K562 (cell line): ENCODE measurements around the gene JPT1. TPM values are rescaled to one million over a fixed set of nuclear protein-coding genes. Genes with fewer than 3 reads are reported as not detected.

Experiments
- CC2D1A ChIP-seq: fragments of 450-650 bp; IDR thresholded peaks from 2 replicates; pipeline ENCODE4 v1.6.1; 2017; ENCODE audit warnings: mild to moderate bottlenecking
- CREB3 ChIP-seq: fragments of 450-650 bp; conservative IDR thresholded peaks from 2 replicates; pipeline ENCODE4 v1.6.1; 2016; ENCODE audit warnings: missing genetic modification characterization, low read depth, mild to moderate bottlenecking, missing compliant biosample characterization, moderate library complexity
- ELF2 ChIP-seq: fragments of 250-450 bp; sonication (Bioruptor Pico); IDR thresholded peaks from 2 replicates; pipeline ENCODE4 v1.5.0; 2021; ENCODE audit warnings: mild to moderate bottlenecking
- HCFC1 ChIP-seq: IDR thresholded peaks from 2 replicates; pipeline ENCODE4 v1.6.1; 2012; ENCODE audit warnings: low read depth, low read length, improper control_type of control experiment
- HDAC2 ChIP-seq: fragments of 450-650 bp; IDR thresholded peaks from 2 replicates; pipeline ENCODE4 v1.6.1; 2016; ENCODE audit warnings: mild to moderate bottlenecking
- MCM5 ChIP-seq: fragments of 450-650 bp; IDR thresholded peaks from 2 replicates; pipeline ENCODE4 v1.6.1; 2016; ENCODE audit warnings: low read depth
- MEF2A ChIP-seq: IDR thresholded peaks from 2 replicates; pipeline ENCODE4 v1.6.1; 2011; ENCODE audit warnings: low read depth, mild to moderate bottlenecking, low read length, moderate library complexity; ENCODE audit not compliant: control insufficient read depth
- POLR3G ChIP-seq: IDR thresholded peaks from 2 replicates; pipeline ENCODE4 v1.6.1; 2011; ENCODE audit not compliant: insufficient read length, insufficient replicate concordance; ENCODE audit errors: extremely low read depth
- PTBP1 ChIP-seq: fragments of 200-400 bp; formaldehyde crosslinking; IDR thresholded peaks from 2 replicates; pipeline ENCODE4 v1.6.1; 2017; ENCODE audit warnings: low read depth, low read length
- RBM14 ChIP-seq: fragments of 200-400 bp; formaldehyde crosslinking; IDR thresholded peaks from 2 replicates; pipeline ENCODE4 v1.6.1; 2018; ENCODE audit warnings: low read depth, mild to moderate bottlenecking, low read length, moderate library complexity, borderline replicate concordance; ENCODE audit not compliant: insufficient read depth
- ZBTB17 ChIP-seq: fragments of 450-650 bp; formaldehyde crosslinking; IDR thresholded peaks from 2 replicates; pipeline ENCODE4 v1.4.0; 2020; ENCODE audit warnings: mild to moderate bottlenecking
- ZBTB8A ChIP-seq: fragments of 450-650 bp; IDR thresholded peaks from 2 replicates; pipeline ENCODE4 v1.6.1; 2018; ENCODE audit warnings: mild to moderate bottlenecking, moderate library complexity; ENCODE audit not compliant: partially characterized antibody
- polyA plus RNA-seq, 8 experiments: library from polyadenylated mRNA; depleted of rRNA in 4 of 8; stranded (reverse) in 5 of 8; unstranded in 3 of 8; fragments of >200 nt; fragmentation: Nextera tagmentation in 2 of 8; fragmentation: Illumina TruSeq in 1 of 8; extraction: Ambion mirVana in 2 of 8; extraction: Trizol in 1 of 8; gene quantifications; 2 replicates each; pipeline versions ENCODE4 v1.2.1 to v1.2.3, GENCODE V29; 2011 to 2014; ENCODE audit warnings: inconsistent platforms in 1 of 8, missing spikeins in 1 of 8
- total RNA-seq, 7 experiments: library from RNA; depleted of rRNA in 6 of 7; stranded (reverse); fragments of >200 nt in 6 of 7; fragmentation: Illumina TruSeq in 2 of 7; extraction: Trizol in 2 of 7; gene quantifications; 2 replicates each; pipeline versions ENCODE4 v1.2.1 to v1.2.3, GENCODE V29; 2011 to 2021; ENCODE audit warnings: low replicate concordance in 1 of 7
- TF ChIP-seq, protein P1 (sequence below): fragments of 450-650 bp; IDR thresholded peaks from 2 replicates; pipeline ENCODE4 v1.6.1; 2016; ENCODE audit warnings: mild to moderate bottlenecking, moderate library complexity
- TF ChIP-seq, protein P2 (sequence below), 2 experiments: fragments of 450-650 bp in 1 of 2; sonication (generic) in 1 of 2; formaldehyde crosslinking in 1 of 2; IDR thresholded peaks in 1 of 2; conservative IDR thresholded peaks in 1 of 2; 2 replicates each; pipeline versions ENCODE4 v1.6.1 to v1.8.1; 2016 to 2023; ENCODE audit warnings: mild to moderate bottlenecking in 2 of 2, moderate library complexity in 2 of 2, inconsistent platforms in 1 of 2, missing genetic modification reagents in 1 of 2

Gene JPT1
- total and polyA plus RNA-seq, 9 of the 15 experiments (the other 6 are each of a cell fraction or from before 2014, with no cell fraction given): 56.7 to 292 (median 144) TPM

- TF ChIP-seq, protein P1, sequence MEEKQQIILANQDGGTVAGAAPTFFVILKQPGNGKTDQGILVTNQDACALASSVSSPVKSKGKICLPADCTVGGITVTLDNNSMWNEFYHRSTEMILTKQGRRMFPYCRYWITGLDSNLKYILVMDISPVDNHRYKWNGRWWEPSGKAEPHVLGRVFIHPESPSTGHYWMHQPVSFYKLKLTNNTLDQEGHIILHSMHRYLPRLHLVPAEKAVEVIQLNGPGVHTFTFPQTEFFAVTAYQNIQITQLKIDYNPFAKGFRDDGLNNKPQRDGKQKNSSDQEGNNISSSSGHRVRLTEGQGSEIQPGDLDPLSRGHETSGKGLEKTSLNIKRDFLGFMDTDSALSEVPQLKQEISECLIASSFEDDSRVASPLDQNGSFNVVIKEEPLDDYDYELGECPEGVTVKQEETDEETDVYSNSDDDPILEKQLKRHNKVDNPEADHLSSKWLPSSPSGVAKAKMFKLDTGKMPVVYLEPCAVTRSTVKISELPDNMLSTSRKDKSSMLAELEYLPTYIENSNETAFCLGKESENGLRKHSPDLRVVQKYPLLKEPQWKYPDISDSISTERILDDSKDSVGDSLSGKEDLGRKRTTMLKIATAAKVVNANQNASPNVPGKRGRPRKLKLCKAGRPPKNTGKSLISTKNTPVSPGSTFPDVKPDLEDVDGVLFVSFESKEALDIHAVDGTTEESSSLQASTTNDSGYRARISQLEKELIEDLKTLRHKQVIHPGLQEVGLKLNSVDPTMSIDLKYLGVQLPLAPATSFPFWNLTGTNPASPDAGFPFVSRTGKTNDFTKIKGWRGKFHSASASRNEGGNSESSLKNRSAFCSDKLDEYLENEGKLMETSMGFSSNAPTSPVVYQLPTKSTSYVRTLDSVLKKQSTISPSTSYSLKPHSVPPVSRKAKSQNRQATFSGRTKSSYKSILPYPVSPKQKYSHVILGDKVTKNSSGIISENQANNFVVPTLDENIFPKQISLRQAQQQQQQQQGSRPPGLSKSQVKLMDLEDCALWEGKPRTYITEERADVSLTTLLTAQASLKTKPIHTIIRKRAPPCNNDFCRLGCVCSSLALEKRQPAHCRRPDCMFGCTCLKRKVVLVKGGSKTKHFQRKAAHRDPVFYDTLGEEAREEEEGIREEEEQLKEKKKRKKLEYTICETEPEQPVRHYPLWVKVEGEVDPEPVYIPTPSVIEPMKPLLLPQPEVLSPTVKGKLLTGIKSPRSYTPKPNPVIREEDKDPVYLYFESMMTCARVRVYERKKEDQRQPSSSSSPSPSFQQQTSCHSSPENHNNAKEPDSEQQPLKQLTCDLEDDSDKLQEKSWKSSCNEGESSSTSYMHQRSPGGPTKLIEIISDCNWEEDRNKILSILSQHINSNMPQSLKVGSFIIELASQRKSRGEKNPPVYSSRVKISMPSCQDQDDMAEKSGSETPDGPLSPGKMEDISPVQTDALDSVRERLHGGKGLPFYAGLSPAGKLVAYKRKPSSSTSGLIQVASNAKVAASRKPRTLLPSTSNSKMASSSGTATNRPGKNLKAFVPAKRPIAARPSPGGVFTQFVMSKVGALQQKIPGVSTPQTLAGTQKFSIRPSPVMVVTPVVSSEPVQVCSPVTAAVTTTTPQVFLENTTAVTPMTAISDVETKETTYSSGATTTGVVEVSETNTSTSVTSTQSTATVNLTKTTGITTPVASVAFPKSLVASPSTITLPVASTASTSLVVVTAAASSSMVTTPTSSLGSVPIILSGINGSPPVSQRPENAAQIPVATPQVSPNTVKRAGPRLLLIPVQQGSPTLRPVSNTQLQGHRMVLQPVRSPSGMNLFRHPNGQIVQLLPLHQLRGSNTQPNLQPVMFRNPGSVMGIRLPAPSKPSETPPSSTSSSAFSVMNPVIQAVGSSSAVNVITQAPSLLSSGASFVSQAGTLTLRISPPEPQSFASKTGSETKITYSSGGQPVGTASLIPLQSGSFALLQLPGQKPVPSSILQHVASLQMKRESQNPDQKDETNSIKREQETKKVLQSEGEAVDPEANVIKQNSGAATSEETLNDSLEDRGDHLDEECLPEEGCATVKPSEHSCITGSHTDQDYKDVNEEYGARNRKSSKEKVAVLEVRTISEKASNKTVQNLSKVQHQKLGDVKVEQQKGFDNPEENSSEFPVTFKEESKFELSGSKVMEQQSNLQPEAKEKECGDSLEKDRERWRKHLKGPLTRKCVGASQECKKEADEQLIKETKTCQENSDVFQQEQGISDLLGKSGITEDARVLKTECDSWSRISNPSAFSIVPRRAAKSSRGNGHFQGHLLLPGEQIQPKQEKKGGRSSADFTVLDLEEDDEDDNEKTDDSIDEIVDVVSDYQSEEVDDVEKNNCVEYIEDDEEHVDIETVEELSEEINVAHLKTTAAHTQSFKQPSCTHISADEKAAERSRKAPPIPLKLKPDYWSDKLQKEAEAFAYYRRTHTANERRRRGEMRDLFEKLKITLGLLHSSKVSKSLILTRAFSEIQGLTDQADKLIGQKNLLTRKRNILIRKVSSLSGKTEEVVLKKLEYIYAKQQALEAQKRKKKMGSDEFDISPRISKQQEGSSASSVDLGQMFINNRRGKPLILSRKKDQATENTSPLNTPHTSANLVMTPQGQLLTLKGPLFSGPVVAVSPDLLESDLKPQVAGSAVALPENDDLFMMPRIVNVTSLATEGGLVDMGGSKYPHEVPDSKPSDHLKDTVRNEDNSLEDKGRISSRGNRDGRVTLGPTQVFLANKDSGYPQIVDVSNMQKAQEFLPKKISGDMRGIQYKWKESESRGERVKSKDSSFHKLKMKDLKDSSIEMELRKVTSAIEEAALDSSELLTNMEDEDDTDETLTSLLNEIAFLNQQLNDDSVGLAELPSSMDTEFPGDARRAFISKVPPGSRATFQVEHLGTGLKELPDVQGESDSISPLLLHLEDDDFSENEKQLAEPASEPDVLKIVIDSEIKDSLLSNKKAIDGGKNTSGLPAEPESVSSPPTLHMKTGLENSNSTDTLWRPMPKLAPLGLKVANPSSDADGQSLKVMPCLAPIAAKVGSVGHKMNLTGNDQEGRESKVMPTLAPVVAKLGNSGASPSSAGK: peak; percentile 52
- TF ChIP-seq, protein P2, sequence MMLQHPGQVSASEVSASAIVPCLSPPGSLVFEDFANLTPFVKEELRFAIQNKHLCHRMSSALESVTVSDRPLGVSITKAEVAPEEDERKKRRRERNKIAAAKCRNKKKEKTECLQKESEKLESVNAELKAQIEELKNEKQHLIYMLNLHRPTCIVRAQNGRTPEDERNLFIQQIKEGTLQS (IDR thresholded peaks at IDR 0.05): peak; percentile 34; the same call in 1 of the 2 replicates
- TF ChIP-seq, protein P2 (CRISPR knock-in tag; conservative IDR thresholded peaks at IDR 0.05): no peak
- peak; percentile 56; the same call in 1 of the 2 replicates for TF ChIP-seq CC2D1A
- peak; percentile 23; the same call in 1 of the 2 replicates for TF ChIP-seq HCFC1
- TF ChIP-seq MEF2A: 0 out of 2 replicates have a peak, but pooled peaks have one; percentile 28
- TF ChIP-seq CREB3 (tag): no peak
- TF ChIP-seq HDAC2: peak; percentile 68; the same call in 1 of the 2 replicates
- TF ChIP-seq PTBP1: no peak
- TF ChIP-seq POLR3G: no peak
- TF ChIP-seq ELF2 (CRISPR knock-in tag): no peak
- TF ChIP-seq MCM5: no peak
- TF ChIP-seq RBM14: no peak
- TF ChIP-seq ZBTB8A: no peak
- peak; percentile 60; the same call in 1 of the 2 replicates for TF ChIP-seq ZBTB17
These were observed 58.2 kb downstream of the JPT1 start (continued) for GRCh38 chr17:75096082-75096625.
